Sigmoid colon (tissue), 4 donors: ENCODE results near the gene GPAT2.
"Not testable (repeated sequence)": the region's sequence is repeated elsewhere in the genome, so short reads cannot be mapped to it uniquely, and the experiment has no call there.

Source experiments
- CTCF ChIP-seq, 4 experiments: fragments of 450-650 bp in 3 of 4; fragments of 200-600 bp in 1 of 4; IDR thresholded peaks; one replicate each; pipeline ENCODE4 v1.5.1; 2016 to 2019; ENCODE audit warnings: antibody characterized with exemption in 4 of 4, mild to moderate bottlenecking in 3 of 4, moderate library complexity in 2 of 4
- EP300 ChIP-seq, 4 donors: sonication (generic); formaldehyde crosslinking; IDR thresholded peaks; one replicate each; pipeline ENCODE4 v1.6.1; 2017; ENCODE audit warnings: antibody characterized with exemption in 4 of 4
- POLR2A ChIP-seq, 2 donors: fragments of 450-650 bp; IDR thresholded peaks; one replicate each; pipeline ENCODE4 v1.6.1; 2016; ENCODE audit warnings: antibody characterized with exemption in 2 of 2, mild to moderate bottlenecking in 2 of 2, moderate library complexity in 2 of 2
- POLR2AphosphoS5 ChIP-seq, 4 donors: sonication (generic); formaldehyde crosslinking; IDR thresholded peaks; one replicate each; pipeline ENCODE4 v1.6.1; 2017; ENCODE audit warnings: antibody characterized with exemption in 4 of 4

DNA sequence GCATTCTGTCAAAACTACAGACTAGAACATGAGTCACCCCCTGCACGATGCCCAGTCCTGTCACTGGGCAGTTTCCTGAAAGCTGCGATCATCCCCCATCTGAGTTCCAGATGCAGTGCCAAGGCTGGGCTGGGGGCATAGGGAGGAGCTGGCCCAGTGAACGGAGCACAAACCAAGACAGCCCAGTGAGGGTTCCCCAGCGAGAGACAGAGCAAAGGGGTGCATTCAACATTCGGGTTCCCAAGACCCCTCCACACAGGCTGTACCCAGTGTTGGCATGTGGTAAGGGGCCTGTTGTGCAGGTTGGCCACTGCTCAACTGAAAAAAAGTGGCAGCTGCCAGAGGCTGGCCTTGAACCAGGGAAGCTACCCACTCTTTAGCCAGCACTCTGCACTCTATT, 35.6 kb upstream of the GPAT2 start:
- TF ChIP-seq CTCF, POLR2AphosphoS5, POLR2A, EP300 (IDR thresholded peaks at IDR 0.05): not testable (repeated sequence)
